ENCODE measurements around the gene BCL2. TPM values are rescaled to one million over a fixed set of nuclear protein-coding genes. Genes with fewer than 3 reads are reported as not detected.

BCL2 gene
- total RNA-seq, 4 donors from 2014 or later, result 10.7 to 37.3 (median 24.2) TPM

- no peaks in the 10 kb centered on the region for H3K9me3 ChIP-seq
- H3K4me1 ChIP-seq, result peaks cover 34% of the 10 kb centered on the region
- H3K4me3 ChIP-seq, result no peak overlapping the region
- no peaks in the 10 kb centered on the region for H3K36me3 ChIP-seq
- DNase-seq (ENCODE audit: low spot score in 2 of 2), result no peak
- H3K27me3 ChIP-seq, result no peaks in the 10 kb centered on the region
- WGBS, result 80% methylated on average over 8 of the region's 8 CpGs
- TF ChIP-seq EP300 (IDR thresholded peaks at IDR 0.05) (no peak), POLR2AphosphoS5 (IDR thresholded peaks at IDR 0.05) (no peak), POLR2A (IDR thresholded peaks at IDR 0.05) (no peak)
- TF ChIP-seq, protein P1, sequence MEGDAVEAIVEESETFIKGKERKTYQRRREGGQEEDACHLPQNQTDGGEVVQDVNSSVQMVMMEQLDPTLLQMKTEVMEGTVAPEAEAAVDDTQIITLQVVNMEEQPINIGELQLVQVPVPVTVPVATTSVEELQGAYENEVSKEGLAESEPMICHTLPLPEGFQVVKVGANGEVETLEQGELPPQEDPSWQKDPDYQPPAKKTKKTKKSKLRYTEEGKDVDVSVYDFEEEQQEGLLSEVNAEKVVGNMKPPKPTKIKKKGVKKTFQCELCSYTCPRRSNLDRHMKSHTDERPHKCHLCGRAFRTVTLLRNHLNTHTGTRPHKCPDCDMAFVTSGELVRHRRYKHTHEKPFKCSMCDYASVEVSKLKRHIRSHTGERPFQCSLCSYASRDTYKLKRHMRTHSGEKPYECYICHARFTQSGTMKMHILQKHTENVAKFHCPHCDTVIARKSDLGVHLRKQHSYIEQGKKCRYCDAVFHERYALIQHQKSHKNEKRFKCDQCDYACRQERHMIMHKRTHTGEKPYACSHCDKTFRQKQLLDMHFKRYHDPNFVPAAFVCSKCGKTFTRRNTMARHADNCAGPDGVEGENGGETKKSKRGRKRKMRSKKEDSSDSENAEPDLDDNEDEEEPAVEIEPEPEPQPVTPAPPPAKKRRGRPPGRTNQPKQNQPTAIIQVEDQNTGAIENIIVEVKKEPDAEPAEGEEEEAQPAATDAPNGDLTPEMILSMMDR (IDR thresholded peaks at IDR 0.05), result no peak
- H3K27ac ChIP-seq, result no peak overlapping the region
Measured at GRCh38 chr18:63145166-63145850, 174.3 kb downstream of the BCL2 start.

DNA sequence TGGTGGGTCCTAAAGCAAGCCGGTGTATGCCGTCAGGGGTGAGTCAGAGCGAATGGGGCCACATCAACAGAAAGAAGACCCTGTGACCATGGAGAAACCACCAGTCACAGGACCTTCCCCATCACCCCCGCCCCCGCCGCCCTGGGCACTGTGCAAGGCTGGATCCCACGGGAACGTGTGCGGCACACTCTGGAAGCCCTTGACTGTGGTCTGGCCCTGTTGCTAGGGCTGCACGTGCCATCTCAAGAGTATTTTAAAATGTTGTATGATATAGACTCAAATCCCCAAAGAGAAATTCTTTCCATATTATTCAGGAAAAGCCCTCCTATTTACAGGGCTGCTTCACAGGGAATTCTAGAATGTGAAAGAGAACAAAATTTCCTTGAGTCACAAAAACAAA is 174.8 kb downstream of the BCL2 start:
- Histone ChIP-seq H3K36me3 (no peaks in the 10 kb centered on the region), H3K27ac (no peak overlapping the region), H3K27me3 (no peaks in the 10 kb centered on the region), H3K4me3 (no peak overlapping the region), H3K4me1 (peaks cover 34% of the 10 kb centered on the region), H3K9me3 (no peaks in the 10 kb centered on the region)
- 82% methylated on average over 10 of the region's 10 CpGs for WGBS
- no peak for DNase-seq (ENCODE audit: low spot score in 2 of 2)
- TF ChIP-seq POLR2A (IDR thresholded peaks at IDR 0.05) (no peak), POLR2AphosphoS5 (IDR thresholded peaks at IDR 0.05) (no peak), EP300 (IDR thresholded peaks at IDR 0.05) (no peak)
- TF ChIP-seq, protein P1 (IDR thresholded peaks at IDR 0.05), result no peak

GRCh38 chr18:63143330-63143771 is 176.2 kb downstream of the BCL2 start:
- Histone ChIP-seq H3K9me3 (no peaks in the 10 kb centered on the region), H3K4me1 (peaks cover 39% of the 10 kb centered on the region), H3K27ac (no peak overlapping the region), H3K36me3 (no peaks in the 10 kb centered on the region), H3K27me3 (no peaks in the 10 kb centered on the region), H3K4me3 (no peak overlapping the region)
- DNase-seq (ENCODE audit: low spot score in 2 of 2), result no peak
- TF ChIP-seq POLR2A (IDR thresholded peaks at IDR 0.05) (no peak), POLR2AphosphoS5 (IDR thresholded peaks at IDR 0.05) (no peak), EP300 (IDR thresholded peaks at IDR 0.05) (no peak)
- TF ChIP-seq, protein P1 (IDR thresholded peaks at IDR 0.05), result no peak
- 76% methylated on average over 7 of the region's 11 CpGs for WGBS

GRCh38 chr18:63142594-63143225 is 176.9 kb downstream of the BCL2 start:
- Histone ChIP-seq H3K36me3 (no peaks in the 10 kb centered on the region), H3K4me1 (peaks cover 46% of the 10 kb centered on the region), H3K9me3 (no peaks in the 10 kb centered on the region), H3K4me3 (no peak overlapping the region), H3K27me3 (no peaks in the 10 kb centered on the region), H3K27ac (no peak overlapping the region)
- TF ChIP-seq, protein P1 (IDR thresholded peaks at IDR 0.05), result no peak
- WGBS, result 81% methylated on average over 9 of the region's 9 CpGs
- no peak for DNase-seq (ENCODE audit: low spot score in 2 of 2)

- Histone ChIP-seq H3K27ac (no peak overlapping the region), H3K4me1 (peaks cover 42% of the 10 kb centered on the region), H3K9me3 (no peaks in the 10 kb centered on the region), H3K27me3 (no peaks in the 10 kb centered on the region), H3K36me3 (no peaks in the 10 kb centered on the region), H3K4me3 (no peak overlapping the region)
- 76% methylated on average over 10 of the region's 10 CpGs for WGBS
- no peak for DNase-seq (ENCODE audit: low spot score in 2 of 2)
- TF ChIP-seq EP300 (IDR thresholded peaks at IDR 0.05) (no peak), POLR2AphosphoS5 (IDR thresholded peaks at IDR 0.05) (no peak), POLR2A (IDR thresholded peaks at IDR 0.05) (no peak)
- TF ChIP-seq, protein P1 (IDR thresholded peaks at IDR 0.05), result no peak
Measured at GRCh38 chr18:63141778-63142176, 177.8 kb downstream of the BCL2 start.
